Coronary artery (tissue), 2 donors: ENCODE data around the gene THAP5.

ENCODE experiments used
- DNase-seq: peaks from one replicate; pipeline ENCODE4 v3.0.0-alpha.2; 2017; ENCODE audit warnings: low spot score
- H3K27ac ChIP-seq, 2 donors: fragments of 200-600 bp; sonication (generic); one replicate each; pipeline ENCODE4 v1.5.1; 2016 to 2019
- H3K4me3 ChIP-seq: fragments of 200-600 bp; sonication (generic); 2 replicates; pipeline ENCODE4 v1.5.1; 2016; ENCODE audit warnings: mild to moderate bottlenecking, moderate library complexity
- CTCF ChIP-seq: fragments of 200-600 bp; sonication (generic); IDR thresholded peaks from one replicate; pipeline ENCODE4 v1.5.1; 2019; ENCODE audit warnings: antibody characterized with exemption

Gene THAP5

GRCh38 chr7:108533712-108534111 is 35.8 kb downstream of the THAP5 start:
- TF ChIP-seq CTCF, result no peak
- Histone ChIP-seq H3K4me3 (no peak overlapping the region), H3K27ac (no peak overlapping the region)
- no peak for DNase-seq

GRCh38 chr7:108529341-108529740 is 40.2 kb downstream of the THAP5 start:
- TF ChIP-seq CTCF, result no peak
- H3K27ac ChIP-seq, result no peak overlapping the region

GRCh38 chr7:108528183-108528712 is 41.3 kb downstream of the THAP5 start:
- H3K4me3 ChIP-seq, result no peak overlapping the region
- TF ChIP-seq CTCF, result no peak
- H3K27ac ChIP-seq, result no peak overlapping the region
- DNase-seq, result no peak

More at GRCh38 chr7:108529341-108529740, 40.2 kb downstream of the THAP5 start:
- no peak overlapping the region for H3K4me3 ChIP-seq
- no peak for DNase-seq

- no peak for DNase-seq
- TF ChIP-seq CTCF, result no peak
- peak overlapping the region; percentile 96 to 97 for H3K27ac ChIP-seq
- H3K4me3 ChIP-seq, result peak overlapping the region; percentile 75
Observed at GRCh38 chr7:108526768-108527017, 42.8 kb downstream of the THAP5 start.

GRCh38 chr7:108525985-108526767 is 43.3 kb downstream of the THAP5 start, which contains the start of gene PNPLA8:
Gene PNPLA8 (minus strand): TSS chr7:108526135. CDS start chr7:108515491, 10,644 bp downstream.
- peak; percentile 100 for DNase-seq
- no peak for TF ChIP-seq CTCF
- peak within 1 kb of the TSS; percentile 96 to 97 for H3K27ac ChIP-seq
- peak within 1 kb of the TSS; percentile 75 for H3K4me3 ChIP-seq

- no peak for TF ChIP-seq CTCF
- Histone ChIP-seq H3K27ac (peak overlapping the region; percentile 96 to 97), H3K4me3 (peak overlapping the region; percentile 75)
- no peak for DNase-seq
Observed at GRCh38 chr7:108525327-108525984, 44.0 kb downstream of the THAP5 start.
